ENCODE data around the gene PARVB. TPM values are rescaled to one million over a fixed set of nuclear protein-coding genes. Genes with fewer than 3 reads are reported as not detected.

The PARVB gene
- total RNA-seq, 1 donor from 2014 or later = 91.7 TPM

DNA sequence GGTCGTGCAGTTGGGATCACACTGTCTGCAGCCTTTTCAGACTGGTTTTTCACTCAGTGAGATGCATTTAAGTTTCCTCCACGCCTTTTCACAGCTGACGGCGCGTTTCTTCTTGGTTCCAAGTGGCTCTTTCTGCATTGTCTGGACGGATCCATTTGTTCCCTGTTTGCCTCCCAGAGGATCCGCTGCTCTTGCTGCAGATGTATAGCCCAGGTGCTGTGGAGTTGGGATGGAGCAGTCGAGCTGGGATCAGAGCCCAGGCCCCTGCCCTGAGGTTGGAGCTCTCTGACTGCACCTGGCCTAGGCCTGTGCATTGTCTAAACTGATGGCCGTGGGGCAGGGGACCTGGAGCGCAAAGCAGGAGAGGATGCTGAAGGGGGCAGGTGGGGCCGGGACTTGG, 51.6 kb downstream of the PARVB start:
- H3K4me1 Mint-ChIP-seq (ENCODE audit: low read depth) = no peaks in the 10 kb centered on the region
- intact Hi-C loops (cut with micrococcal nuclease) = no loop called here
- no peak overlapping the region for H3K4me3 Mint-ChIP-seq
- no peak for DNase-seq (ENCODE audit: low spot score)
- no peaks in the 10 kb centered on the region for H3K27me3 Mint-ChIP-seq (ENCODE audit: insufficient read depth)
- H3K9me3 Mint-ChIP-seq = no peaks in the 10 kb centered on the region
- H3K36me3 Mint-ChIP-seq (ENCODE audit: low read depth) = no peaks in the 10 kb centered on the region
- H3K27ac Mint-ChIP-seq = no peak overlapping the region

DNA sequence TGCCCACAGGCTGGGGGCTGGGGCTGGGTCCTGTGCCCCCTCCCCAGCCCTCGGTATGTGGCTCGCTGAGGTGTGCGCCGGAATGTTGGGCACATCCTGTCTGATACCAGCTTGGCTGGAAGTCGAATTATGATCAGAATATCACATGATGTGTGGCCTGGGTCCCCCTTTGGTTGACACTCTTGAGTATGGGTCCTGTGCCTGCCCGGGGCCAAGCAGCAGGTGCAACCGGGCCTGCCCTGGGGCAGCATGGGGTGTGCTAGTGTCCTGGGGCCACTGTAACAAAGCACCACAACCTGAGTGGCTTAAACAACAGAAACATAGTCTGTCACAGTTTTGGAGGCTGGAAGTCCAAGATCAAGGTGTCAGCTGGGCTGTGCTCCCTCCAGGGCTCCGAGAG, 52.7 kb downstream of the PARVB start:
- no peaks in the 10 kb centered on the region for H3K9me3 Mint-ChIP-seq
- H3K27ac Mint-ChIP-seq = no peak overlapping the region
- H3K4me3 Mint-ChIP-seq = no peak overlapping the region
- no peak for DNase-seq (ENCODE audit: low spot score)
- no peaks in the 10 kb centered on the region for H3K27me3 Mint-ChIP-seq (ENCODE audit: insufficient read depth)
- intact Hi-C loops (cut with micrococcal nuclease) = no loop called here
- H3K36me3 Mint-ChIP-seq (ENCODE audit: low read depth) = no peaks in the 10 kb centered on the region
- H3K4me1 Mint-ChIP-seq (ENCODE audit: low read depth) = no peaks in the 10 kb centered on the region

DNA sequence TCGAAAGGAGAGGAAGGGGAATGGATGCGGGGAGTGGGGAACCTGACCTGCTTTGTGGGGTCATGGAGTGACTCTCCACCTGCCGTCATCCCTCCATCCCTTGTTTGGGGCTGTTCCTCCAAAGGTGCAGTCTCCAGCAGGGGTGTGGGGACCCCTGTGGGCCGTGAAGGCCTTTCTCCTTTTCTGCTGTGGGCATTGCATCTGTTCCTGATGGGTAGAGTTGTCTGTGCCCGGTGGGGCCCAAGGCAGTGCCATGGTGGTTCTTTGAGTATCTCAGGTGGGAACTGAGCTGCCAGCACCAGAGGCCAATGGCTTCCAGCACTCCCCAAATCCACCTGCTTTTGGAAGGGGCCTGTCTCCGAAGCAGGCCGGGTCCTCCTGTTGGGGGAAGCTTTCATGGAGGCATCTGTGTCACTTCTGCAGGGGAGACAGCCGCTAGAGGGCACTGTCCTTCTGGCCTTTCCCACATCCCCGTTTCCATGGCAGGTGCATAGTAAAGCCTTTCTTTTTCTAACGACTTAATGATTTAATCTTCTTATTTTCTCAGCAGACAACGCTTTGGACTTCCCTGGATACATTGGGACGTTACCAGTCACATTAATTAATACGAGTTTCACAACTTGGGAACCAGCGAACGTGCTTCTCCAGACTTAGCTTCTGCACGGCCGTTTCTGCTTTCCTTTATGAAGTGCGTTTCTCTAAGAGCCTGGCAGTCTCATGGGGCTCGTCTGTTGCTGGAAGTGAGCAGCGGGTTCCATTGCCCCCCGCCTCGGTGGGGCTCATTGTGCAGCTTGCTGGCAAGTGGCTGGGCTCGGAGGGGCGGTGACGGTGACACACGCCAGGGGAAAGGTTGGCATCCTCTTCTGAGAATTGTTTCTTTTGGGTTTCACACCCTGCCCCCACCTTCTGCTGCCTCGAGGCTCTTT, 57.1 kb downstream of the PARVB start:
- Mint-ChIP-seq H3K36me3 (ENCODE audit: low read depth) (peaks cover 3% of the 10 kb centered on the region), H3K27ac (no peak overlapping the region), H3K4me3 (no peak overlapping the region), H3K4me1 (ENCODE audit: low read depth) (no peaks in the 10 kb centered on the region), H3K9me3 (no peaks in the 10 kb centered on the region), H3K27me3 (ENCODE audit: insufficient read depth) (no peaks in the 10 kb centered on the region)
- intact Hi-C loops (cut with micrococcal nuclease) = loop anchor here (1.0 to 2.0 kb wide), 4 partner anchors 56 to 545 kb away; partner anchors contain the start of gene PARVB
- DNase-seq (ENCODE audit: low spot score) = peak; percentile 49

DNA sequence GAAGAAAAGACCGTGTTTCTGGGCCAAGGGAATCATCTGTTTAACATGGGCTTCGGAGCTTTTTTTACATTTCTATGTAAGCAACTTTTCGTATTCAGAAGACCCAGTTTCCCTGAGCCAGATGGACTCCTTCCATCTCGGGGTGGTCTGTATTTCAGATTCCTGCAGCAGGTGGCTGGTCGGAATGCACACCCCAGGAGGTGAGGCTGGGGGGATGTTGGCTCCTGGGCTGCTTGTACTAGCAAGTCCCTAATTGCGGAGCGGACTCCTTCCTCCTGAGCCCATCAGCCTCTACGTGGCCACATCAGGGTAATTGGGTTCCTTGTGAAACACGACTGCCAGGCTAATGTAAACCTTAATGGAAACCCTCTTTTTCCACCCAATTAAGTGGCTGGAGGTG, 58.7 kb downstream of the PARVB start:
- intact Hi-C loops (cut with micrococcal nuclease) = no loop called here
- Mint-ChIP-seq H3K36me3 (ENCODE audit: low read depth) (peaks cover 3% of the 10 kb centered on the region), H3K9me3 (no peaks in the 10 kb centered on the region), H3K4me3 (no peak overlapping the region), H3K4me1 (ENCODE audit: low read depth) (no peaks in the 10 kb centered on the region), H3K27me3 (ENCODE audit: insufficient read depth) (no peaks in the 10 kb centered on the region), H3K27ac (no peak overlapping the region)
- no peak for DNase-seq (ENCODE audit: low spot score)

DNA sequence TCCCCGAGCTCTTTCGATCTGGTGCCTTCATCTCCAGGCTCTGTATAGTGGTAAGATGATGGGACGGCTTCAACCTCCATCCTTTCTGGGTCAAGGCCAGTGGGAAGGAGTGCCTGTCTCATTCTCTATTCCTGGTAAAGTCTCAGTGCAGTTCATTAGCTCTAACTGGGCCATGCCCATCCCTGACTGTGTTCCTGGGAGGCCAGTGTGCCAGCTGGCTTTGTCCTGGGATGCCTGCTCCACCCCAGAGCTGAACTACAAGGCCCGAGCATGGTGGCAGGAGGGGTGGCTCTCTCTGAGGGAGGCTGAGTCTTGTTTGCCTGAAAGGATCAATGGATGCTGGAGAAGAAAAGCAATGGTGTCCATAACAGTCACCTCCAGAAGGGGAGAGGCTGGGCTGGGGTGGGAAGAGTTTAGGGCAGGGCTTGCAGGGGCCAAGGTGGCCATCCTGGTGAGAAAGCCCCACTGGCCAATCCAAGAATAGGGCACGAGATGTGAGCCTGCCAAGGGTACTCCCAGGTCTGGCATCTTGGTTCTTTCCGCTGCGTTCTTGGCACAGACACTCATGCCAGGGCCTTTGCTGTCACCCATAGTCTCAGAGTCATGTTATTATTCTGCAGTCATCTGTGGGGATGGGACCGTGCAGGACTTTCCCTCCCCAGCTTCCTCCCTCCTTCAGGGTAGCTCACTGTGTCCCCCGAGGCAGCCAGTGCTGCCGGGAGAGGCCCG, 60.1 kb downstream of the PARVB start:
- Mint-ChIP-seq H3K9me3 (no peaks in the 10 kb centered on the region), H3K4me1 (ENCODE audit: low read depth) (no peaks in the 10 kb centered on the region), H3K36me3 (ENCODE audit: low read depth) (peaks cover 3% of the 10 kb centered on the region), H3K27me3 (ENCODE audit: insufficient read depth) (no peaks in the 10 kb centered on the region), H3K27ac (no peak overlapping the region), H3K4me3 (no peak overlapping the region)
- intact Hi-C loops (cut with micrococcal nuclease) = no loop called here
- DNase-seq (ENCODE audit: low spot score) = no peak

DNA sequence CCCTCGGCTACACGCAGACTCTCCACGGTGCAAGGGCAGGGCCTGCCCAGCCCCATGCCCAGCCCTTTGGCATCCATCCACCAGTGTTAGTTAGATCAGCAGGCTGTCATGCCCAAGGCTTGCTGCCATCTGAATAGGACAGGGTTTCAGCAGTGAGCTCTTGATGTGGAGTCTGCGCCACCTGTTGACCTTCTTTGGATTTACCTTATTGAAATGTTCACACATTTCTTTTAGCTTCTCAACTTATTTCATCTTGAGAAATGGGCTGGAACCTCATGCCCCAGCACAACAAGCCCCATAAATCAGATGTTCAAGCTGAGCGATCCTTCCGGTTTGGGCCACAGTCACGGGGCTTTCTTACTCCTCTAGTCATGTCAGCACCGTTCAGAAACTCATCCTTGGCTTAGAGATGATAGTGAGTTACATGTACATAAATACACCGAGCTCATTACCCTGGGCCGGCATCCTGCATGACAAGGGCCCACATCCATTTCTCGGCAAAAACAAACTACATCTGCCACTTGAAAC, 61.7 kb downstream of the PARVB start:
- H3K27ac Mint-ChIP-seq = no peak overlapping the region
- intact Hi-C loops (cut with micrococcal nuclease) = loop anchor here (1.0 kb wide), 1 partner anchor 93 kb away; no protein-coding TSS in a partner anchor
- H3K4me1 Mint-ChIP-seq (ENCODE audit: low read depth) = peaks cover 6% of the 10 kb centered on the region
- DNase-seq (ENCODE audit: low spot score) = peak; percentile 11
- peaks cover 3% of the 10 kb centered on the region for H3K36me3 Mint-ChIP-seq (ENCODE audit: low read depth)
- no peak overlapping the region for H3K4me3 Mint-ChIP-seq
- no peaks in the 10 kb centered on the region for H3K9me3 Mint-ChIP-seq
- no peaks in the 10 kb centered on the region for H3K27me3 Mint-ChIP-seq (ENCODE audit: insufficient read depth)

DNA sequence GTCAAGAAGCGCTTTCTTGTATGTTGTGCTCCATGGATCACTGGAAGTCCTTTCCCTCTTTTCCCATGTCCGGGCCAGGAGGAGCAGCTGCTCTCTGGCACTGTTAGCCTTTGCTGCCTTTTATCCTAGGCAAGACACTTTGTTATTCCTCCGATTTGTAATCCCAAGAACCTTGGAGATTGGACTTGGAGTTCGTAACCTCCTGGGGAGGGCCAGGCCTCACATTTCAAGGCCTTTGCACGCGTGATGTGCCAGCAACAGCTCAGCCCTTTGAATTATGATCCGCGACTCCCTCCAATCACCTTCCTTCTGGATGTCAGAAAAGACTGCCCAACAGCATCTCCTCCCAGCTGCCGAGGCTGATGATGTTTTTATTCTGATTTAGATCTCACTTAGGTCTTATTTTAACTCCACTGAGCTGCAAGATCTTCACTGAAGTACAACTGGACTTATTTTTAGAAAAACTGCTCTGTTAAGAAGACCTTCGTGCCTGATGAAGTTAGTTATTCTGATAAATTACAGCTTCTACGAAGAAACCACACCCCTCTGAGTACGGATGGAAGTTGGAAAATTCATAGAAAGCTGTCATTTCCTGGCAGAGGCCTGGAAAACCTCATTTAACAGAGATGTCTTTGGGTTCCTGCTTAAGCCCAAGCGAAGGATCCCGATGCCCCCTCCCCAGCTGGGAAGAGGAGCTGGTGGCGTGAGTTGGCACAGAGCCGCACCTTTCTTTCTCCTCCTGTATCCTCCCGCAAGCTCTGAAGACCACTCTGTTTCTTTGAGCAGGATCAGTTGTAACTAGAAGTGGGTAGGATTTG, 62.4 kb downstream of the PARVB start:
- H3K4me3 Mint-ChIP-seq = no peak overlapping the region
- intact Hi-C loops (cut with micrococcal nuclease) = no loop called here
- H3K36me3 Mint-ChIP-seq (ENCODE audit: low read depth) = peaks cover 3% of the 10 kb centered on the region
- H3K9me3 Mint-ChIP-seq = no peaks in the 10 kb centered on the region
- DNase-seq (ENCODE audit: low spot score) = no peak
- H3K27ac Mint-ChIP-seq = no peak overlapping the region
- peaks cover 13% of the 10 kb centered on the region for H3K4me1 Mint-ChIP-seq (ENCODE audit: low read depth)
- H3K27me3 Mint-ChIP-seq (ENCODE audit: insufficient read depth) = no peaks in the 10 kb centered on the region

DNA sequence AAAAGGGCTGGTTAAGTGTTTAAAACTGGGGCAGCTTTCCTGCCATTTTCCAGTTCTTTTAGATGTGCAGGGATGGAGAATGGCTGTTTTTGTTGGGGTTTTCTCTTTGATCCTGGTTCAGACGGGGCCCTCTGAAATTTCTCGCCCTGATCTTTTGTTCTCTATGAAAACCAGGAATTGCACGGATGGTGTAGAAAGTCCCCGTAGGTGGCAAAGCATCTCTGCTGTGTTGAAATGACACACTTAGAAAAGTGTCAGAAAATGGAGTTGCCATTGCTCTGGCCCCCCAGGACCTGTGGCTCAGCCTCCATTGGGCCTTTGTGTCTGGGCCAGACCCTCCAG, 63.0 kb downstream of the PARVB start:
- no peaks in the 10 kb centered on the region for H3K9me3 Mint-ChIP-seq
- no peak for DNase-seq (ENCODE audit: low spot score)
- peaks cover 3% of the 10 kb centered on the region for H3K36me3 Mint-ChIP-seq (ENCODE audit: low read depth)
- H3K27me3 Mint-ChIP-seq (ENCODE audit: insufficient read depth) = no peaks in the 10 kb centered on the region
- no peak overlapping the region for H3K27ac Mint-ChIP-seq
- H3K4me3 Mint-ChIP-seq = no peak overlapping the region
- intact Hi-C loops (cut with micrococcal nuclease) = no loop called here
- H3K4me1 Mint-ChIP-seq (ENCODE audit: low read depth) = peaks cover 15% of the 10 kb centered on the region

DNA sequence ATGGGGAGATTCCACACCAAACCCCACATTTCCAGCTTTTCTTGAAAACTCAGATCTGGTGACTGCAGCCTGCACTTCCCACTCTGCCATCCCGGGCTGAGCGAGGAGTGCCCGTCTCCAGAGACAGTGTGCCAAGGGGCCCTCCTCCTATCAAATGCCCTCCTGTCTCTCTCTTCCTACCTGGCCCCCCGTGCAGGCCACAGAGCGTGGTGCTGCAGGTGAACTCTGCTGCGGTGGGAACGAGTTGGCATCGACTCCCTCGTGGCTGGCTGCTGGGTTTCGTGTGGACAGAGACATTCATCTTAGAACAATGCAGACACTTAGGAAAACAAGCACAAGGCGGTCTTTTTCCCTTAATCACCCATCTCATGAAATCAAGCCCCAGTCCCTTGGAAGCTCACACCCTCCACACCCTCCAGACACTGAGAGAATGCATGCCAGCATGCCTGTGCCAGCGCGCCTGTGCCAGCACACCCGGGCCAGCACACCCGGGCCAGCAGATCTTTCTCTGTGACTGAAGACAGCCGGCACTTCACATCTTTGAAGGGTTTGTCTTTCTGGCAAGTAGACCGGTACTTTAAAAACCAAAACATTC, 65.0 kb downstream of the PARVB start:
- Mint-ChIP-seq H3K9me3 (no peaks in the 10 kb centered on the region), H3K4me1 (ENCODE audit: low read depth) (peaks cover 15% of the 10 kb centered on the region), H3K4me3 (no peak overlapping the region), H3K27ac (no peak overlapping the region), H3K27me3 (ENCODE audit: insufficient read depth) (no peaks in the 10 kb centered on the region), H3K36me3 (ENCODE audit: low read depth) (peaks cover 5% of the 10 kb centered on the region)
- intact Hi-C loops (cut with micrococcal nuclease) = no loop called here
- DNase-seq (ENCODE audit: low spot score) = no peak

DNA sequence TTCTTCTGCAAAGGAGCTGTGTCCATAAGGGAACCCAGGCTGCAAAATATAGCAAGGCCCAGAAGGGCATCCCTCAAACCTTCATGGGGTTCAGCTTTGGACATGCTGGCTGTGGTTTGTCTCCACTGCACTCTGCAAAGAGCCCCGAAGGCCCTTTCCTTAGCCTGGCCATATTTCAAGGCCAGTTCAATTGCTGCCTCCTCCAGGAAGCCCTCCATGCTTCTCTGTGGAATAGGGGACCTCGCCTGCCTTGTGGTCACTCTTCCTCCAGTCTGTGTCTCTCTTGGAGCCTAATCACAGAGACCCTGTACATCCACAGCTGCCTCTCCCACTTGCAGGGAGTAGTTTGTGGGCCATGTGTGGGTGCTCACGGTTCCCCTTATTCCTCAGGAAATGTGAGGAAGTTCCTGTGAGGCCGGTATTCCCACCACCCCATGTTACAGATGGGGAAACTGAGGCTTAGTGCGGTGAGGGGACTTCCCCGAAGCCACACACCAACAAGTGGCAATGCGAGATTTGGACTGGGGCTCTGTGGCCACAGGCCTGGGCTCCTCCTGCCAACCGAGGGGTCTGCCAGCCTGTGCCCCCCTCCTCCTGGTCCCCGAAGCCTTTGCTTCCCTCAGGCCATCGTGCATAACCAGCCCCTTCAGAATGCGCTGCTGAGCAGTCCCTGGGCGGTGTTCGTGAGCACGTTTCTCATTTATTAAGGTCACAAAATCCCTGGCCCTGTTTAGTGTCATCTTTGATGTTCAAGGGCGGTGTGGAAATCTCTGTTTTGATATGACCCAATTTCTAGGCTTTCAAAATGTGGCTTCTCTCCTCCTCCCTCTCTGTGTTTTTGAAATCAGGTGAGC, 65.8 kb downstream of the PARVB start:
- H3K36me3 Mint-ChIP-seq (ENCODE audit: low read depth) = peaks cover 5% of the 10 kb centered on the region
- intact Hi-C loops (cut with micrococcal nuclease) = no loop called here
- H3K27me3 Mint-ChIP-seq (ENCODE audit: insufficient read depth) = no peaks in the 10 kb centered on the region
- H3K9me3 Mint-ChIP-seq = no peaks in the 10 kb centered on the region
- H3K27ac Mint-ChIP-seq = no peak overlapping the region
- H3K4me1 Mint-ChIP-seq (ENCODE audit: low read depth) = peaks cover 15% of the 10 kb centered on the region
- DNase-seq (ENCODE audit: low spot score) = no peak
- H3K4me3 Mint-ChIP-seq = no peak overlapping the region

DNA sequence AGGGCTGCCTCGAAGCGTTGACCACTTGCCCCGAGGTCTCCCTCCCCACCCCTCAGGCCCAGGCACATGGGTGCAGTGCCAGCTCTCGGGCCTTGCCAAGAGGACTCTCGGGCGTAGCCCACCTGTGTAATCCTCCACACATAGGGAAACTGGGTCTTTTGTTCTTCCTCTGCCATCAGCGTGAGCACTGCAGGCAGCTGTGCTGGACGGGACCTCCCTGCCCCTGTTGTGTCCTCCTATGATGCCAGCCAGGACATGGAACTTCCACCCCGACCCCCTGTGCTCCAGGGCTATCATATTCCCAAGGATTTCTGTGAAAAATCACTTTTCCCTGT, 66.4 kb downstream of the PARVB start:
- H3K27me3 Mint-ChIP-seq (ENCODE audit: insufficient read depth) = no peaks in the 10 kb centered on the region
- H3K4me3 Mint-ChIP-seq = no peak overlapping the region
- peaks cover 15% of the 10 kb centered on the region for H3K4me1 Mint-ChIP-seq (ENCODE audit: low read depth)

More for the DNA sequence above, 66.4 kb downstream of the PARVB start:
- no peak for DNase-seq (ENCODE audit: low spot score)
- intact Hi-C loops (cut with micrococcal nuclease) = no loop called here
- Mint-ChIP-seq H3K36me3 (ENCODE audit: low read depth) (peaks cover 3% of the 10 kb centered on the region), H3K9me3 (no peaks in the 10 kb centered on the region), H3K27ac (no peak overlapping the region)

Measured in activated T-helper 1 cell treated with anti-CD3 and anti-CD28 coated beads, Interleukin-12 subunit alpha, Interleukin-12 subunit beta, Interleukin-2, Interleukin-4 antibody, amounts not matched to agents 30 ng/mL and 10 ng/mL and 1 ng/mL, durations not matched to agents 14 hours and 24 hours and 36 hours (primary cell).